Measurements from ENCODE around the gene IRF7.

IRF7 gene

DNA sequence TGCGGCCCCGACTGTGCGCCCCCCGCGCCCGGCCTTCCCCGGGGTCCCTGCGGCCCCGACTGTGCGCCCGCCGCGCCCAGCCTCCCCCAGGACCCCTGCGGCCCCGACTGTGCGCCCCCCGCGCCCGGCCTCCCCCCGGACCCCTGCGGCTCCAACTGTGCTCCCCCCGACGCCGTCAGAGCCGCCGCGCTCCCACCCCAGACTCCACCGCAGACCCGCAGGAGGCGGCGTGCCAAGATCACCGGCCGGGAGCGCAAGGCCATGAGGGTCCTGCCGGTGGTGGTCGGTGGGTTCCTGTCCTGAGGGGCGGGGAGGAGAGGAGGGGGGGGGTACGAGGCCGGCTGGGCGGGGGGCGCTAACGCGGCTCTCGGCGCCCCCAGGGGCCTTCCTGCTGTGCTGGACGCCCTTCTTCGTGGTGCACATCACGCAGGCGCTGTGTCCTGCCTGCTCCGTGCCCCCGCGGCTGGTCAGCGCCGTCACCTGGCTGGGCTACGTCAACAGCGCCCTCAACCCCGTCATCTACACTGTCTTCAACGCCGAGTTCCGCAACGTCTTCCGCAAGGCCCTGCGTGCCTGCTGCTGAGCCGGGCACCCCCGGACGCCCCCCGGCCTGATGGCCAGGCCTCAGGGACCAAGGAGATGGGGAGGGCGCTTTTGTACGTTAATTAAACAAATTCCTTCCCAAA, 24.4 kb upstream of the IRF7 start:
- DNase-seq, result no peak

- DNase-seq, result no peak
These were observed 23.7 kb upstream of the IRF7 start for GRCh38 chr11:639332-639955.

DNA sequence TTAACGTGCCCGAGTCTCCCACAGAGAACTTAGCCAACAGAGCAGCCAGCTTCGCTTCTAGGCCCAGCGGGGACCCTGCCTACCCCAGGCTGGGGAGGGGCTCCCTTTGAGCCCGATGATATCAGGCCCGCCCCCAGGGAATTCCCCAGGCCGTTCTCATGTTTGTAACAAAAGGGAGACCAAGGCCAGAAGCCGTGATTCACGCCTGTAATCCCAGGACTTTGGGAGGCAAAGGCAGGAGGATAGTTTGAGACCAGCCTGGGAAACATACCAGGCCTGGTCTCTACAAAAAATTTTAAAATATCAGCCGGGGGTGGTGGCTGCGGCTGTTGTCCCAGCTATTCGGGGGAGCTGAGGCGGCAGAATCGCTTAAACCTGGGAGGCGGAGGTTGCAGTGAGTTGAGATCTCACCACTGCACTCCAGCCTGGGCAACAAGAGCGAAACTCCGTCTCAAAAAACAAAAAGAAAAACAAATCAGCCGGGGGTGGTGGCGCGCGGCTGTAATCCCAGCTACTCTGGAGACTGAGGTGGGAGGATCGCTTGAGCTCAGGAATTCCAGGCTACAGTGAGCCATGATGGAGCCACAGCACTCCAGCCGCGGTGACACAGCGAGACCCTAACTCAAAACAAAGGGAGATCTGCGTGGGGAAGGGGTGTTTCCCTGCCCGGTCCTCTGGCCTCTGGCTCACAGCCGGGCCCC, 23.0 kb upstream of the IRF7 start:
- no peak for DNase-seq

DNA sequence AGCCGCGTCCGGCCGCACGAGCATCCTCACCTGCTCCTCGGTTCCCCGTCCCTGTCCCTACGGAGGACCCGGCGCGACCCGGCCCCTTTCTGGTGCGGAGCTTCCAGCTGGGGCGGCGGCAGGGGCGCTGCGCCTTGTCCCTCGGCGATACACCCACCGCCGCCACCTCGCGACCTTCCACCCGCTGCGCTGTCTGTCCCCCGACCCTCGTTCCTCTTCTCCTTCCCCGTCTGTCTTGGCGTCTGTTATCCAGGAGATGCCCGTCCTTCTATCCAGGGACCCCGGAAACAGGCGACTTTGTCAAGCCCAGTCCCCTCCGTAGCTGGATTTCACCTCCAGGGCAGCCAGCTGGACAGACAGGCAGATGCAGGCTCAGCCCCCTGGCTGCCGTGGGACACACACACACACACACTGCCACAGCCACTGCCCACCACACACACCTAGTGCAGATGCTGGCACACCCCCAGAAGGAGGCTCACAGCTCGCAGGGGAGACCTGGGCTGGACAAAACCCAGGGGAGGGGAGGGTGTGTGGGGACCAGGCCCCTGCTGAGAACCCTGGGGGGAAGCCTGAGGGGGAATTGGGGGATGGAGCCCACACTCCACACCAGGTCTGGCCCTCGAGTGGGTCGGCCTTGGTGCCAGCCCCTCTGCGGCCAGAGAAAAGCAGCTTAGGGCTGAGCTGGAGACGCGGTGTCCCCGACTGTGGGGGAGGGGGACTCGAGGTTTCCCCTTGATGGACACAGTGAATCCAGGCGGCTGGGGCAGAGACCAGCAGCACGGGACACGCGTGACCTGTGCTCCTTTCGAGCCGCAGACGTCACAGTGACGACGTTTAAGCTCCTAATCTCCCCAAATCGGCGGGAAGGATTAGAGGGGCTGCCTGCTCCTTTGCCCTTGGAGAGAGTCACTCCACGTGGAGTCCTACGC, 22.1 kb upstream of the IRF7 start:
- DNase-seq, result no peak

DNA sequence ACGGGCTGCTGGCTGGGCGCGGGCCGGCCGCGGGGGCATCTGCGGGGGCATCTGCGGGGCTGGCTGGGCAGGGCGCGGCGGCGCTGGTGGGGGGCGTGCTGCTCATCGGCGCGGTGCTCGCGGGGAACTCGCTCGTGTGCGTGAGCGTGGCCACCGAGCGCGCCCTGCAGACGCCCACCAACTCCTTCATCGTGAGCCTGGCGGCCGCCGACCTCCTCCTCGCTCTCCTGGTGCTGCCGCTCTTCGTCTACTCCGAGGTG, 21.5 kb upstream of the IRF7 start:
- no peak for DNase-seq

DNA sequence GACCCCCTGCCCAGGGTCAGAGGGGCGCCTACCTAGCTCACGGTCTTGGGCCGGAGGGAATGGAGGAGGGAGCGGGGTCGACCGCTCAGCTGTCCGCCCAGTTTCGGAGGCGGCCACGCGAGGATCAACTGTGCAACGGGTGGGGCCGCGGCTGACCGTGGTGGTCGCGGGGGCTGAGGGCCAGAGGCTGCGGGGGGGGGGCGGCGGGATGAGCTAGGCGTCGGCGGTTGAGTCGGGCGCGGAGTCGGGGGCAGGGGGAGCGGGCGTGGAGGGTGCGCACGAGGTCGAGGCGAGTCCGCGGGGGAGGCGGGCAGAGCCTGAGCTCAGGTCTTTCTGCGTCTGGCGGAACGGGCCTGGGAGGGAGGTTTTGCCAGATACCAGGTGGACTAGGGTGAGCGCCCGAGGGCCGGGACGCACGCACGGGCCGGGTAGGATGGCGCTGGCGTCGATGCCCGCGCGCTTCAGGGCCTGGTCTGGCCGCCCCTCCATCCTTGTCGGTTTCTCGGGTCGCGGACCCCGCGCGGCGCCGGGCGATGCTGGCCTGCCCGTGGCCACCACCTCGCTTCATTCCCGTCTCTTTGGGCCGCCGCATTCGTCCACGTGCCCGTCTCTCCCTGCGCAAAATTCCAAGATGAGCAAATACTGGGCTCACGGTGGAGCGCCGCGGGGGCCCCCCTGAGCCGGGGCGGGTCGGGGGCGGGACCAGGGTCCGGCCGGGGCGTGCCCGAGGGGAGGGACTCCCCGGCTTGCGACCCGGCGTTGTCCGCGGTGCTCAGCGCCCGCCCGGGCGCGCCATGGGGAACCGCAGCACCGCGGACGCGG, 21.0 kb upstream of the IRF7 start, which contains the start of gene DRD4:
DRD4 (plus strand) TSS at position 759 of the 822 bp plus-strand sequence; CDS start at position 795, 36 bp downstream.
- DNase-seq, result no peak

DNA sequence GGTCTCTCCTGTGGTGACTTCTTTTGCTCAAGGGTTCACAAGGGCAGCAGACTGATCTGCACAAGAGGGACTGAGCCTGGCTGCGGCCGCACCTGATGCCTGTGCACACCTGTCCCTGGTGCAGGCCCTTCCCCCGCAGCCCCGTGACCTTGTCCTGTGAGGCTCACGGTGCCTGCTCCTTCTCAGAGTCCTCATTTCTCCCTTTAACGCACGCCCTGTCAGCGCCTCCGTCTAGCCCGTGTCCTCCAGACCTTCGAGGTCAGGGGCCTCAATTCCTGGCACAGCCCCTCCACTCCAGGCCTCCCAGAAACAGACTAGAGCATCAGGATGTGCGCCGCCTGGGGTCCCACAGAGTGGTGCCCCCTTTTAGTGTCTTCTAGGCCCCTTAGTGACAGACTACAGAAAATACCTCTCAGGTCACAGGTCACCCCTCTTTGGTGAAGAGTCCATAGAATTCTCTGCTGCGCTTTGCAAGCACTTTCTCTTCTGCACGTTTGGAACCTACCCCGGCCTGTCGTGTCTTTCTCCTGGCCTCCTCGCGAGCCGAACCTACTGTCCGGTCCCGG, 20.3 kb upstream of the IRF7 start:
- DNase-seq, result no peak

GRCh38 chr11:630871-631270, 15.1 kb upstream of the IRF7 start:
- DNase-seq, result no peak

GRCh38 chr11:629237-629583, 13.5 kb upstream of the IRF7 start:
- DNase-seq, result no peak

DNA sequence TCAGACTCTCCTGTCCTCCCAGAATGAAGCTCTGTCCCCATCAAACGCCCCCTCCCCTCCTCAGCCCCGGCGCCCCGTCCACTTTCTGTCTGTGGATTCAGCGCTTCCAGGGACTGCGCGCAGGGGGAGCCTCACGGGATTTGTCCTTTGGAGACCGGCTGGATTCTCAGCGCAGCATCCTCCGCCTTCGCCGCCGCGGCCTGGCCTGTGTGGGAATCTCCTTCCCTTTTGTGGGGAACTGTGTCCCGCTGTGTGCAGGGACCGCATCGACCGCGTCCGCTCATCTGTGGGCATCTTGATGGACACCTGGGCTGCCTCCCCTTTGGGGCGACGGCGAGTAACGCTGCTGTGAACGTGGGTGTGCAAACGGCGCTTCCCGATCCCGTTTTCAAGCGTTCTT, 12.3 kb upstream of the IRF7 start:
- DNase-seq, result no peak

DNA sequence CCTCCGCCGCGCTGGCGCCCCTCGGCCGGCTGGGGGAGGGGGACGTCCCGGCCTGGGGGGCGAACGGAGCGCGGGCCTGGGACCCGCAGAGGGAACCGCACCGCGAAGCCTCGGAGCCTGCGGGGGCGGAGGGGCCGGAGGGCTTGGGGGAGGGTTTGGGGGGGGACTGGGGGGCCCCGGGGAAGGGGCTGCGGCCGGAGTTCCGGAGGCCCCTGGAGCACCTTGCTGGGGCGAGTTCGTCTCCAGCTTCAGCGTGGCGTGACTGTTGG, 11.5 kb upstream of the IRF7 start:
- DNase-seq, result no peak

- no peak for DNase-seq
These were observed 10.9 kb upstream of the IRF7 start, which contains the start of gene SCT for GRCh38 chr11:626475-627307. Gene SCT, minus strand, starts transcription at chr11:627181. Its CDS starts 38 bp downstream, at chr11:627143.

DNA sequence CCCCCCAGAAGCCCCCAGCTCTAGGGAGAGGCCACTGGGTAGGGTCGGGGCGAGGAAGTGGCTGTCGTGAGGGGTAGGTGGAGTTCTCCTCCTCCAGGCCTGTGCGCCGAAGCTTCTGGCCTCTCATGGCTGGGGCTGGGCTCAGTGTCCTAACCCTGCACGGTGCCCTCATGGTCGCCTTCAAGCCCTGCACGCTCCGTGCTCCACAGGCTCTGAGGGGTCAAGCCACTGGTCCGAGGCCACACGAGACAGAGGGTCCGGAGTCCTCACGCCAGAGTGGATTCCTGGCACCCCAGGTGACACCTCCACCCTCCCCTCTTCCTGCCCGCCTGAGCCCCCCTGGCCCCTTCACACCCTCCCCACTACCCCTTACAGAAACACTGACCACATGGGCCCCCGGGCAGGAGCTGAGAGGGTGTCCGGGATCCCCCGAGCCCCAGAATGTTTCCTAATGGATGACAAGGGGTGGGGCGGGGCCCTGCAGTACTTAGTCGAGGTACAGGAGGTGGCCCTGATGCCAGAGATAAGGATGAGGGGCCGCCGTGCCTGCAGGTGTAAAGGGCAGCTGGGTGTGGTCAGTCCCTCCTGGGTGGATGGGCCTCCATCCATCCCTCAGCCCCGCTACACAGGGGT, 10.0 kb upstream of the IRF7 start:
- DNase-seq, result no peak

- DNase-seq, result no peak
These were observed 9.2 kb upstream of the IRF7 start, which contains the start of gene CDHR5 for GRCh38 chr11:624705-625635. Gene CDHR5, minus strand, starts transcription at chr11:624955. Its CDS starts 53 bp downstream, at chr11:624902.

DNA sequence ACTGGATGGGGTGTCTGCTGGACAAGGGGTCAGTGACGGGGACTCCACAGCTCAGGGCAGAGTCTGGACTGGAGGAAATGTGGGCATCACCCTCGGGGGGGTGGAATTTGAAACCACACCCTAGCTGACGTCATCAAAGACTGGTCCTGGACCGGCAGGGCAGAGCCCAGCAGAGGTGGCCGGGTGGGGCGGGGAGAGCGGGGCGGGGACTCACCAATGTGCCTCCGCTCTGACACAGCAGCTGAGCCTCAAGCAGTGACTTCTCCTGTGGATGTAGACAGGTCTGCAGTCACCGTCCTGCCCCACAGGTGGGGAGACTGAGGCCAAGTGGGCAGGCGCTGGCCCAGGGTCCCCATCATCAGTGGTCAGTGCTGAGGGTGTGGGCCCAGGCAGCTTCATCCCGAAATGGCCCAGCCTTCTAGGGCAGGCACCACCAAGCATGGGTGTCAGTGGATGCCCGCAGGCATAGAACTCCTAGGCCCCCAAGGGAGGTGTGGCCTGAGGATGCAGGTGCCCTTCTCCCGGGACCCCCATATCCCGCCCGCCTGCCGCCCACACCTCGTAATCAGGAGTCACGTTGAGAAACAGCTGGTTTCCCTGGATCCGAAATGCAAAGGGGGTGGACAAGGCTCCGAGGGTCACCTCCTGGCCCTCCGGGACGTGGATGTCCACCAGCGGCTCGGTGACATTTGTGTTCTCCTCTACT, 8.4 kb upstream of the IRF7 start:
- DNase-seq, result no peak

- no peak for DNase-seq
These were observed 7.7 kb upstream of the IRF7 start for GRCh38 chr11:623349-623869.

- DNase-seq, result no peak
These were observed 6.1 kb upstream of the IRF7 start for GRCh38 chr11:621838-622237.

GRCh38 chr11:620935-621814, 5.4 kb upstream of the IRF7 start:
- no peak for DNase-seq
